Left lung (tissue), 10 donors: Measurements from ENCODE around the gene RBM15B. TPM values are rescaled to one million over a fixed set of nuclear protein-coding genes. Genes with fewer than 3 reads are reported as not detected.

Source experiments
- ATAC-seq: fragments of 200-7000 bp; cut with Tn5 transposase; one replicate; pipeline ENCODE4 v1.9.1; 2020; ENCODE audit warnings: moderate library complexity
- DNase-seq, 4 donors: peaks; one replicate each; pipeline ENCODE4 v3.0.0-alpha.2; 2013 to 2020
- H3K27ac ChIP-seq, 2 donors: fragments of 200-600 bp; sonication (generic) in 1 of 2; one replicate each; pipeline versions ENCODE4 v1.5.0 to v1.8.0; 2020 to 2021
- H3K27me3 ChIP-seq, 2 donors: fragments of 200-600 bp; sonication (generic) in 1 of 2; one replicate each; pipeline versions ENCODE4 v1.5.0 to v1.8.0; 2020 to 2021
- H3K36me3 ChIP-seq, 2 donors: fragments of 200-600 bp; sonication (generic) in 1 of 2; one replicate each; pipeline versions ENCODE4 v1.5.0 to v1.8.0; 2020 to 2021
- H3K4me1 ChIP-seq, 2 donors: fragments of 200-600 bp; one replicate each; pipeline ENCODE4 v1.8.0; 2021
- H3K4me3 ChIP-seq, 2 donors: fragments of 200-600 bp; sonication (generic) in 1 of 2; one replicate each; pipeline versions ENCODE4 v1.5.0 to v1.8.0; 2020 to 2021; ENCODE audit warnings: mild to moderate bottlenecking in 1 of 2
- H3K9me3 ChIP-seq, 2 donors: fragments of 200-600 bp; sonication (generic) in 1 of 2; one replicate each; pipeline versions ENCODE4 v1.5.0 to v1.8.0; 2020 to 2021
- CTCF ChIP-seq, 2 donors: fragments of 200-600 bp; sonication (generic) in 1 of 2; IDR thresholded peaks; one replicate each; pipeline versions ENCODE4 v1.5.0 to v1.8.0; 2021; ENCODE audit warnings: antibody characterized with exemption in 2 of 2
- intact Hi-C, 2 donors: fragments of 100-400 bp; cut with DNase I; formaldehyde crosslinking; loops; one replicate each; pipeline versions ENCODE4 v1.11.2 to v1.14.2; 2022
- polyA plus RNA-seq, 6 donors: library from polyadenylated mRNA; unstranded; fragments of 120-200 nt; gene quantifications; one replicate each; pipeline ENCODE4 v1.2.1, GENCODE V29; 2013; ENCODE audit not compliant: insufficient read length in 6 of 6
- total RNA-seq, 2 donors: library from RNA; stranded (reverse); fragmentation: NEBNext Ultra II Directional; extraction: Animal tissue kit (Norgen Biotek cat#: 25700); gene quantifications; one replicate each; pipeline ENCODE4 v1.2.1, GENCODE V29; 2021
- donor health status: DM: no; HTN: yes; CAD: no.
- donor health status: DM: no; HTN: no; CAD: no.

Gene RBM15B
- total and polyA plus RNA-seq, 8 donors, result 25.2 to 44.8 (median 35.7) TPM

GRCh38 chr3:51392355-51393133, 1.5 kb downstream of the RBM15B start:
- Histone ChIP-seq H3K4me3 (peak overlapping the region; percentile 70 to 72), H3K4me1 (peaks cover 30 to 85% of the 10 kb centered on the region in 2 donors), H3K27ac (peak overlapping the region in 1 of 2 donors; percentile 88), H3K27me3 (no peaks in the 10 kb centered on the region), H3K9me3 (no peaks in the 10 kb centered on the region), H3K36me3 (peaks cover 4 to 85% of the 10 kb centered on the region in 2 donors)
- TF ChIP-seq CTCF (IDR thresholded peaks at IDR 0.05), result no peak
- ATAC-seq, result no peak
- intact Hi-C loops, result no loop called here
- peak in 1 of 4 donors; percentile 74 for DNase-seq

GRCh38 chr3:51393134-51393495, 2.0 kb downstream of the RBM15B start:
- TF ChIP-seq CTCF (IDR thresholded peaks at IDR 0.05), result no peak
- H3K4me3 ChIP-seq, result no peak overlapping the region
- intact Hi-C loops, result no loop called here
- peaks cover 25 to 79% of the 10 kb centered on the region in 2 donors for H3K4me1 ChIP-seq
- H3K27ac ChIP-seq, result no peak overlapping the region
- ATAC-seq, result no peak
- DNase-seq, result peak in 1 of 4 donors; percentile 65
- no peaks in the 10 kb centered on the region for H3K27me3 ChIP-seq
- H3K9me3 ChIP-seq, result no peaks in the 10 kb centered on the region
- H3K36me3 ChIP-seq, result peaks cover 4 to 85% of the 10 kb centered on the region in 2 donors

- intact Hi-C loops, result no loop called here
- DNase-seq (peak in 1 of 4 donors; percentile 74), ATAC-seq (no peak)
- Histone ChIP-seq H3K27me3 (no peaks in the 10 kb centered on the region), H3K27ac (no peak overlapping the region), H3K4me1 (peaks cover 22 to 75% of the 10 kb centered on the region in 2 donors), H3K4me3 (no peak overlapping the region), H3K36me3 (peaks cover 4 to 85% of the 10 kb centered on the region in 2 donors), H3K9me3 (no peaks in the 10 kb centered on the region)
- TF ChIP-seq CTCF (IDR thresholded peaks at IDR 0.05), result no peak
Observed at GRCh38 chr3:51393564-51393963, 2.5 kb downstream of the RBM15B start.

- no peak for ATAC-seq
- Histone ChIP-seq H3K36me3 (peaks cover 4 to 84% of the 10 kb centered on the region in 2 donors), H3K4me3 (no peak overlapping the region), H3K27ac (no peak overlapping the region), H3K9me3 (no peaks in the 10 kb centered on the region), H3K4me1 (peaks cover 22 to 65% of the 10 kb centered on the region in 2 donors), H3K27me3 (no peaks in the 10 kb centered on the region)
- no peak for DNase-seq
- intact Hi-C loops, result no loop called here
- TF ChIP-seq CTCF (IDR thresholded peaks at IDR 0.05), result no peak
Observed at GRCh38 chr3:51394541-51394940, 3.5 kb downstream of the RBM15B start.

GRCh38 chr3:51395493-51396213, 4.6 kb downstream of the RBM15B start:
- Histone ChIP-seq H3K36me3 (peaks cover 4 to 86% of the 10 kb centered on the region in 2 donors), H3K27me3 (no peaks in the 10 kb centered on the region), H3K4me3 (no peak overlapping the region), H3K9me3 (no peaks in the 10 kb centered on the region), H3K4me1 (peaks cover 16 to 54% of the 10 kb centered on the region in 2 donors), H3K27ac (no peak overlapping the region)
- no peak for ATAC-seq
- no peak for TF ChIP-seq CTCF (IDR thresholded peaks at IDR 0.05)
- DNase-seq, result no peak
- intact Hi-C loops, result no loop called here
